Activated CD4-positive, alpha-beta T cell treated with anti-CD3 and anti-CD28 coated beads, Interleukin-2, amount 10 ng/mL, durations not matched to agents 24 days and 14 days (primary cell): ENCODE results near the gene TAP1. TPM values are rescaled to one million over a fixed set of nuclear protein-coding genes. Genes with fewer than 3 reads are reported as not detected.
A peak's percentile ranks its signal among the peaks of the same experiment; 100 is the strongest.
"Not testable (repeated sequence)": the region's sequence is repeated elsewhere in the genome, so short reads cannot be mapped to it uniquely, and the experiment has no call there.

Experiments
- DNase-seq: peaks from one replicate; pipeline ENCODE4 v3.0.0; 2022
- H3K27ac Mint-ChIP-seq: one replicate; pipeline ENCODE4 v1.8.0; 2022; ENCODE audit warnings: mild to moderate bottlenecking, mixed read lengths
- H3K27me3 Mint-ChIP-seq: one replicate; pipeline ENCODE4 v1.8.0; 2022; ENCODE audit warnings: mixed read lengths
- H3K36me3 Mint-ChIP-seq: one replicate; pipeline ENCODE4 v1.8.0; 2022; ENCODE audit warnings: low read depth, mild to moderate bottlenecking, mixed read lengths
- H3K4me1 Mint-ChIP-seq: one replicate; pipeline ENCODE4 v1.8.0; 2021; ENCODE audit warnings: mixed read lengths
- H3K4me3 Mint-ChIP-seq: one replicate; pipeline ENCODE4 v1.8.0; 2022; ENCODE audit warnings: mild to moderate bottlenecking, moderate library complexity, mixed read lengths
- H3K9me3 Mint-ChIP-seq: one replicate; pipeline ENCODE4 v1.8.0; 2021; ENCODE audit warnings: mixed read lengths
- intact Hi-C: fragments of 100-400 bp; cut with micrococcal nuclease; formaldehyde crosslinking; loops from one replicate; pipeline ENCODE4 v1.15.1; 2023
- total RNA-seq: library from RNA; stranded (reverse); gene quantifications from 2 replicates; pipeline ENCODE4 v1.2.3, GENCODE V29; 2022

Gene TAP1
- total RNA-seq, result 275 and 283 TPM in 2 replicates

DNA sequence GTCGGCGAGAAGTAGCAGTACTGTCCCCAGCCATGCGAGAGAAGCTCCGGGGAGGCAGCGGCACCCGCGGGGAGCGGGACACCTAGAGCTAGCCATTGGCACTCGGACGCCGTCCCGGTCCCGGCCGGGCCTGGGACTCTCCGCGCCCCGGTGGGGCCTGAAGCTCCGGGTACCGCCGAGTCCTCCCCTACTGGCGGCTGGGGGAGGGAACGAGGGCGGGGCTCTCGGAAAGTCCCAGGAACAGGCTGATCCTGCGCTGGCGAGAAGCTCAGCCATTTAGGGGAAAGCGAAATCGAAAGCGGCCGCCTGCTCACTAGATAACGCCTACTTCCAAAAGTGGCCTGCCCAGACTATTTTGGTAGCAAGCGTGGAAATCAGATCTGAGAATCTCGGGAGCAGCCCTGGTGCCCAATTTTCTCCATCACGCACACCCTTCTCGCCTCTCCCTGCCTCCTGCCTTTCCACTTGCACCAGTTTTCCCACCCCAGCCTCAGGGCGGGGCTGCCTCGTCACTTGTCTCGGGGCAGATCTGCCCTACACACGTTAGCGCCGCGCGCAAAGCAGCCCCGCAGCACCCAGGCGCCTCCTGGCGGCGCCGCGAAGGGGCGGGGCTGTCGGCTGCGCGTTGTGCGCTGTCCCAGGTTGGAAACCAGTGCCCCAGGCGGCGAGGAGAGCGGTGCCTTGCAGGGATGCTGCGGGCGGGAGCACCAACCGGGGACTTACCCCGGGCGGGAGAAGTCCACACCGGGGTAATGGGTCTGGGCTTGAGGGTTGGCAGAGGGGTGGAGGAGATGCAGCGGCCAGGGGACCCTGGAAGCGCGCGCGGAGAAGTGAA, at the start of gene TAP1, which contains the start of gene PSMB9:
TAP1 (minus strand) TSS at position 164 of the 835 bp plus-strand sequence; CDS start at position 96, 68 bp downstream.
PSMB9 (plus strand) TSS at position 652 of the 835 bp plus-strand sequence; CDS start at position 690, 38 bp downstream.
- DNase-seq, result peak; percentile 98
- peaks cover 76% of the 10 kb centered on the region for H3K36me3 Mint-ChIP-seq
- intact Hi-C loops, result loop anchor here (1.0 to 10.0 kb wide), 5 partner anchors 9 to 1189 kb away; partner anchors contain the start of genes C6orf47, CSNK2B, GPANK1 and LY6G5B
- no peaks in the 10 kb centered on the region for H3K9me3 Mint-ChIP-seq
- peak within 1 kb of the TSS; percentile 97 for H3K4me3 Mint-ChIP-seq
- H3K4me1 Mint-ChIP-seq, result peaks cover 59% of the 10 kb centered on the region
- H3K27me3 Mint-ChIP-seq, result no peaks in the 10 kb centered on the region
- peak within 1 kb of the TSS; percentile 96 for H3K27ac Mint-ChIP-seq

DNA sequence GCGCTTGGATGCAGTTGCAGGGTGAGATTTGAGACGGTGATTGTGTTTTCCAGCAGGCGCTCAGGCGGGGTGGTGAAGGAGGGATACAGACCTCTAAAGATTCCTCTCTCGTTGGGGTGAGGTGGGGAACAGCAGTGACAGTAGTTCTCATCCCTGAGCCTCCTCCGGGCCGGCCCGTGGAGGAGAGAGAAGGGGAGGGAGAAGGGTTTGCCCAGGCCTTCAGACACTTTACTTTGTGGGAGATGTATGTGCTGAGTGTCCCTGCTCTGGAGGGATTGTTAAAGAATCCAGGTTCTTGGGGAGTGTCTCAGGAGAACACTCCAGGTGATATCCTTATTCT, 41.5 kb upstream of the TAP1 start:
- peak overlapping the region; percentile 99 for H3K4me3 Mint-ChIP-seq
- peaks cover 37% of the 10 kb centered on the region for H3K4me1 Mint-ChIP-seq

DNA sequence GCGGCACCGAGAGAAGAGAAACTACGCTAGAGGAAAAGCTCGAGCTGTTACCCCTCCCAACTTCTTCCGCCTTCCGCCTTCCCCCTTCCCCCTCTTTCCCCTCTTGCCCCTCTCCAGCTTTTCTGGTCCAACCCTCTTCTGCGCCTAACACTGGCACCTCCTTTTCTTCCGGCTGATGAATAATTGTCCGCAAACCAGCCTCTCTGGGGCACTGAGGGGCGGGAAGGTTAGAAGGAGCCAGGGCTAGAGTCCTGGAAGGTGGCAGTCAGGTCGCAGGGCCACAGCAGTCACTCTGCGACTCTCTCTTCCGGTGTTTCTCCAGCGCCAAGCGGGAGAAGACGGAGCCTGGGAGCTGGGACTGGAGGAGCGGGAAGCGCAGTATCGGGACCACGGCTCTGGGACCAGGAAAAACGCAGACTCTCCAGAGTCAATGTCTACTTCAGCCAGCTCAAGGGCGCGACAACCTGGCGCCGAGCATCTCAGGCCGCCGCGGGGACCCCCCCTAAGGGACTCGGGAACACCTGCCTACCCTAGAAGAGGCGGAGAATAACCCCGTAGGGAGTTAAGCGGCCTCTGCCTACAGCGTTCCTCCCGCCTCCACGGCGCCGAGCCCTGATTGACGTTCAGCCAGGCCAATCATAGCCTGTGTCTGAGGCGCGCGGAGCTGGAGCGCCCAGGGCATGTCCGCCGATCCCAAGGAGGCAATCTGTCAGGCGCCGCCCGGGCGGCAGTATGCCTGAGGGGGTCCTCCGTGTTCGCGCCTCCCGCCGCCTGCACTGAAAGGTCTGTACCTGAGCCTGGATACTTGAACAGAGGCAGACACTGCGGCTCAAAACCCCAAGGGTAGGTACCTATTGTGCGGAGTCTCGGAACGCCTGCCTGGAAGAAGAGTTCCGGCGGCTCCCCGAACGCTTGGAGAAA, 40.8 kb upstream of the TAP1 start:
- H3K4me3 Mint-ChIP-seq, result peak overlapping the region; percentile 99
- peak overlapping the region; percentile 92 for H3K27ac Mint-ChIP-seq
- intact Hi-C loops, result loop anchor here (1.0 kb wide), 3 partner anchors 47 to 74 kb away; partner anchors contain the start of genes BRD2, HLA-DMA and HLA-DMB
- H3K4me1 Mint-ChIP-seq, result peaks cover 37% of the 10 kb centered on the region
- no peaks in the 10 kb centered on the region for H3K9me3 Mint-ChIP-seq
- peaks cover 4% of the 10 kb centered on the region for H3K36me3 Mint-ChIP-seq
- peak; percentile 99 for DNase-seq
- peaks cover 2% of the 10 kb centered on the region for H3K27me3 Mint-ChIP-seq

More for the DNA sequence above, 41.5 kb upstream of the TAP1 start:
- DNase-seq, result no peak
- intact Hi-C loops, result no loop called here
- Mint-ChIP-seq H3K9me3 (no peaks in the 10 kb centered on the region), H3K36me3 (peaks cover 4% of the 10 kb centered on the region), H3K27me3 (peaks cover 2% of the 10 kb centered on the region), H3K27ac (peak overlapping the region; percentile 92)

DNA sequence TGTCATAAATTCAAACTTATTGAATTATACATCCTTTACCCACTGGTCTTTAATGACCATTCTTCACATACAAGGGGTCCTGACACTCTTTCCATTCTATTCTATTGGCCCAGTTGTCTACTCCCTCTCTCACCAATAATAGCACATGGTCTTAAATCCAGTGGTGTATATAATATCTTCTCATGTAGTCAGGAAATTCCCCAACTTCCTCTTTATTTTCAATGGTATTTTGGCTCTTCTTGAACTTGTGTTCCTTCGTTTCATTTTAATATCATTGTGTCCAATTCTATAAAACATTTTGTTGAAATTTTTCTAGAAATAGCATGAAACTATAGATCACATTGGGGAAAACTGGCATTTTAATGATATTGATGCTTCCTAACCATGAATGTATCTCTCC, 37.3 kb upstream of the TAP1 start:
- Mint-ChIP-seq H3K9me3 (no peaks in the 10 kb centered on the region), H3K27me3 (peaks cover 7% of the 10 kb centered on the region), H3K4me3 (no peak overlapping the region), H3K27ac (no peak overlapping the region), H3K4me1 (peaks cover 21% of the 10 kb centered on the region), H3K36me3 (no peaks in the 10 kb centered on the region)
- intact Hi-C loops, result no loop called here
- DNase-seq, result no peak

DNA sequence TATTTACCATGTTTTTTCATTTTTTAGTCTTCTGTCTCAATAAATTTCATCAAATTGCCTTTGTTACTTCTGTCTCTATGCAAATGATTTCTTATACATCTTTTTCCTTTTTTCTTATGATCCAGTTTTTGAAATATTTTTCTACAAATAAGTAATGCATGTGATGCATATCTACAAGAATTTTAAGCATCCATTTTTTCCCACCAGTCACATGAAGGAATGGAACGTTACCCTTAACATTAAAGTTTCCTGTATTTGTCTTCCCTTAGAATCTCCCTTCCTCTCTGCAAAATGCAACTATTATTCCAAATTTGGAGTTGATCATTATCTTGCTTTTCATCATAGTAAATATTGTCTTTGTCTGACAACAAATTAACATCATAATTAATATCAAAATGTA, 36.0 kb upstream of the TAP1 start:
- H3K4me3 Mint-ChIP-seq, result no peak overlapping the region
- H3K27me3 Mint-ChIP-seq, result peaks cover 7% of the 10 kb centered on the region
- no peaks in the 10 kb centered on the region for H3K9me3 Mint-ChIP-seq
- no peak overlapping the region for H3K27ac Mint-ChIP-seq
- H3K36me3 Mint-ChIP-seq, result no peaks in the 10 kb centered on the region
- peaks cover 10% of the 10 kb centered on the region for H3K4me1 Mint-ChIP-seq
- no peak for DNase-seq
- intact Hi-C loops, result loop anchor here (5.0 kb wide), 2 partner anchors 43 to 188 kb away; partner anchors contain the start of gene HLA-DPB1

DNA sequence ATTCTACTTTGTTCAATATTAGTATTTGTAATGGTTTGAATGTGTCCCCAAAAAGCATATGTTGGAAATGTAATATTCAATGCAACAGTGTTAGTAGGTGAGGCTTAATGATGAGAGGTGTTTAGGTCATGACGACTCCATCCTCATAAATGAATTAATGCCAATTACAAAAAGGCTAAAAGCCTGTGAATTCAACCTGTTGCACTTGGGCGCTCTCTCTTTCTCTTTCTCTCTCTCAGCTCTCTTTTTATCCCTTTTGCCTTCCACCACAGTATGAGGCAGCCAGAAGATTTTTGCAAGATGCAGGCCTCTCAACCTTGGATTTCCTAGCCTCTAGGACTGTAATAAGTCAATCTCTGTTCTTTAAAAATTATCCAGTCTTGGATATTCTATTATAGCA, 35.1 kb upstream of the TAP1 start:
- intact Hi-C loops, result loop anchor here (5.0 kb wide), 2 partner anchors 44 to 189 kb away; partner anchors contain the start of gene HLA-DPB1
- Mint-ChIP-seq H3K4me1 (peaks cover 7% of the 10 kb centered on the region), H3K4me3 (no peak overlapping the region), H3K27me3 (peaks cover 7% of the 10 kb centered on the region), H3K27ac (no peak overlapping the region), H3K36me3 (no peaks in the 10 kb centered on the region), H3K9me3 (no peaks in the 10 kb centered on the region)
- no peak for DNase-seq

- no peak for DNase-seq
- H3K27ac Mint-ChIP-seq, result no peak overlapping the region
- no peaks in the 10 kb centered on the region for H3K36me3 Mint-ChIP-seq
- intact Hi-C loops, result loop anchor here (5.0 kb wide), 2 partner anchors 45 to 190 kb away; partner anchors contain the start of gene HLA-DPB1
- H3K9me3 Mint-ChIP-seq, result no peaks in the 10 kb centered on the region
- peaks cover 7% of the 10 kb centered on the region for H3K27me3 Mint-ChIP-seq
- H3K4me1 Mint-ChIP-seq, result peaks cover 3% of the 10 kb centered on the region
- H3K4me3 Mint-ChIP-seq, result no peak overlapping the region
Observed at GRCh38 chr6:32887616-32888015, 34.1 kb upstream of the TAP1 start.

DNA sequence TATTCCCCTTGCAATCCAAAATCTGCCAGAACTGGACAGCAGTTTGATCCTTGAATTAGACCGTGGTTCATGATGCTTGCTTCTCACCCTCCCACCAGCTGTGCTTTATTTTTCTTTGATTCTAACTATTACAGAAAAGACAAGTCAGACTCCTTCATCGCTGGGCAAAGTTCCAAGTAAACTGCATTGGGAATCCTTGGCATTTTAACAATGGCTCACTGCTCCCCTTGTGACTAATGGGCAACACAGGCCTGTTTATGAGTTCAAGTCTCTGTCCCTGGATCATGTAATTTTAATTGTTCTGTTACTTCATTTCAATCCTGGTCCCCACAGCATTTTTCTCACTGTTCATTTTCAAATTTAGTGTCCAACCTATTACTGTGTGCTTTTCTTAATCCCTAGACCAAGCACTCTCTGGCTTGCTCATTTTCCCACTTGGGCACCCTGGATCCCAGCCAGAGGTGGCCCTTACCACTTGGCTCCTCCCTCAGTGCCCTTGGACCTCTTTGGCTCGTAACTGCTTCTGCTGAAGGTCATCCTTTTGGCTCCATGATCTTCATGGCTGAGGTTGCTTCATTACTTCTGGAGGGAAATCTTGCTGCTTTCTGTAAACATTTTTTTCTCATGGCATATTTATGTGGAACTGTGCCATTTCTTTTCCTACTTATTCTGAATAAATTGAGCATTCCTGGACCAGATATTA, 33.3 kb upstream of the TAP1 start:
- Mint-ChIP-seq H3K4me1 (peaks cover 6% of the 10 kb centered on the region), H3K27me3 (peaks cover 7% of the 10 kb centered on the region), H3K36me3 (no peaks in the 10 kb centered on the region), H3K9me3 (no peaks in the 10 kb centered on the region), H3K4me3 (no peak overlapping the region), H3K27ac (no peak overlapping the region)
- intact Hi-C loops, result loop anchor here (5.0 kb wide), 2 partner anchors 45 to 190 kb away; partner anchors contain the start of gene HLA-DPB1
- no peak for DNase-seq

GRCh38 chr6:32885698-32886286, 32.3 kb upstream of the TAP1 start:
- Mint-ChIP-seq H3K9me3 (no peaks in the 10 kb centered on the region), H3K4me1 (peaks cover 6% of the 10 kb centered on the region), H3K27ac (no peak overlapping the region), H3K4me3 (no peak overlapping the region), H3K36me3 (peaks cover 1% of the 10 kb centered on the region), H3K27me3 (peaks cover 5% of the 10 kb centered on the region)
- DNase-seq, result no peak
- intact Hi-C loops, result loop anchor here (1.0 to 5.0 kb wide), 4 partner anchors 47 to 192 kb away; partner anchors contain the start of genes HLA-DMA and HLA-DPB1

- H3K4me1 Mint-ChIP-seq, result peaks cover 6% of the 10 kb centered on the region
- DNase-seq, result no peak
- no peaks in the 10 kb centered on the region for H3K9me3 Mint-ChIP-seq
- H3K27me3 Mint-ChIP-seq, result peaks cover 5% of the 10 kb centered on the region
- H3K27ac Mint-ChIP-seq, result no peak overlapping the region
- intact Hi-C loops, result no loop called here
- peaks cover 14% of the 10 kb centered on the region for H3K36me3 Mint-ChIP-seq
- H3K4me3 Mint-ChIP-seq, result no peak overlapping the region
Observed at GRCh38 chr6:32883789-32884188, 30.3 kb upstream of the TAP1 start.

- Mint-ChIP-seq H3K36me3 (peaks cover 15% of the 10 kb centered on the region), H3K4me1 (peaks cover 6% of the 10 kb centered on the region), H3K9me3 (no peaks in the 10 kb centered on the region), H3K4me3 (no peak overlapping the region), H3K27ac (no peak overlapping the region), H3K27me3 (peaks cover 4% of the 10 kb centered on the region)
- intact Hi-C loops, result no loop called here
- DNase-seq, result no peak
Observed at GRCh38 chr6:32882879-32883250, 29.4 kb upstream of the TAP1 start.

- H3K27me3 Mint-ChIP-seq, H3K9me3 Mint-ChIP-seq, H3K27ac Mint-ChIP-seq, H3K4me1 Mint-ChIP-seq, intact Hi-C loops, H3K4me3 Mint-ChIP-seq, DNase-seq: not testable (repeated sequence)
- peaks cover 16% of the 10 kb centered on the region for H3K36me3 Mint-ChIP-seq
Observed at GRCh38 chr6:32880962-32881361, 27.5 kb upstream of the TAP1 start.

- no peaks in the 10 kb centered on the region for H3K27me3 Mint-ChIP-seq
- no peak overlapping the region for H3K27ac Mint-ChIP-seq
- no peak overlapping the region for H3K4me3 Mint-ChIP-seq
- intact Hi-C loops, result no loop called here
- no peaks in the 10 kb centered on the region for H3K9me3 Mint-ChIP-seq
- no peak for DNase-seq
- H3K36me3 Mint-ChIP-seq, result peaks cover 16% of the 10 kb centered on the region
- H3K4me1 Mint-ChIP-seq, result peaks cover 3% of the 10 kb centered on the region
Observed at GRCh38 chr6:32879691-32880090, 26.2 kb upstream of the TAP1 start.
